ENCODE data around the gene ZNF526. TPM values are rescaled to one million over a fixed set of nuclear protein-coding genes. Genes with fewer than 3 reads are reported as not detected.

The ZNF526 gene
- total and polyA plus RNA-seq, 9 of the 15 experiments (the other 6 are each of a cell fraction or from before 2014, with no cell fraction given), result 1.3 to 17.9 (median 6.2) TPM

- TF ChIP-seq ZNF740 (CRISPR knock-in tag; IDR thresholded peaks at IDR 0.05) (no peak), ZNF740 (tag; IDR thresholded peaks at IDR 0.05) (no peak), PRPF4 (IDR thresholded peaks at IDR 0.05; ENCODE audit: insufficient read depth, low read depth, low read length, poor library complexity, severe bottlenecking) (no peak), TGIF2 (CRISPR knock-in tag; IDR thresholded peaks at IDR 0.05) (no peak), MIER1 (IDR thresholded peaks at IDR 0.05; ENCODE audit: low read depth) (no peak), C11orf30 (IDR thresholded peaks at IDR 0.05; ENCODE audit: low read depth) (no peak), ZNF561 (CRISPR knock-in tag; conservative IDR thresholded peaks at IDR 0.05) (no peak), BRCA1 (IDR thresholded peaks at IDR 0.05) (no peak), BRCA1 (CRISPR knock-in tag; IDR thresholded peaks at IDR 0.05) (no peak), HDAC6 (IDR thresholded peaks at IDR 0.05; ENCODE audit: low read depth, low read length) (no peak), SMAD4 (CRISPR knock-in tag; conservative IDR thresholded peaks at IDR 0.05) (no peak), CHD1 (IDR thresholded peaks at IDR 0.05; ENCODE audit: low read length) (no peak), DPF2 (IDR thresholded peaks at IDR 0.05) (no peak), FOXK1 (CRISPR knock-in tag; IDR thresholded peaks at IDR 0.05; ENCODE audit: borderline replicate concordance) (no peak), ZNF583 (CRISPR knock-in tag; IDR thresholded peaks at IDR 0.05) (peak; percentile 82), RFX1 (IDR thresholded peaks at IDR 0.05) (no peak), ZBTB1 (CRISPR knock-in tag; IDR thresholded peaks at IDR 0.05; ENCODE audit: borderline replicate concordance, low read depth) (0 out of 2 replicates have a peak, but pooled peaks have one; percentile 39), HBP1 (CRISPR knock-in tag; IDR thresholded peaks at IDR 0.05) (0 out of 2 replicates have a peak, but pooled peaks have one; percentile 72)
- TF ChIP-seq, protein P1, sequence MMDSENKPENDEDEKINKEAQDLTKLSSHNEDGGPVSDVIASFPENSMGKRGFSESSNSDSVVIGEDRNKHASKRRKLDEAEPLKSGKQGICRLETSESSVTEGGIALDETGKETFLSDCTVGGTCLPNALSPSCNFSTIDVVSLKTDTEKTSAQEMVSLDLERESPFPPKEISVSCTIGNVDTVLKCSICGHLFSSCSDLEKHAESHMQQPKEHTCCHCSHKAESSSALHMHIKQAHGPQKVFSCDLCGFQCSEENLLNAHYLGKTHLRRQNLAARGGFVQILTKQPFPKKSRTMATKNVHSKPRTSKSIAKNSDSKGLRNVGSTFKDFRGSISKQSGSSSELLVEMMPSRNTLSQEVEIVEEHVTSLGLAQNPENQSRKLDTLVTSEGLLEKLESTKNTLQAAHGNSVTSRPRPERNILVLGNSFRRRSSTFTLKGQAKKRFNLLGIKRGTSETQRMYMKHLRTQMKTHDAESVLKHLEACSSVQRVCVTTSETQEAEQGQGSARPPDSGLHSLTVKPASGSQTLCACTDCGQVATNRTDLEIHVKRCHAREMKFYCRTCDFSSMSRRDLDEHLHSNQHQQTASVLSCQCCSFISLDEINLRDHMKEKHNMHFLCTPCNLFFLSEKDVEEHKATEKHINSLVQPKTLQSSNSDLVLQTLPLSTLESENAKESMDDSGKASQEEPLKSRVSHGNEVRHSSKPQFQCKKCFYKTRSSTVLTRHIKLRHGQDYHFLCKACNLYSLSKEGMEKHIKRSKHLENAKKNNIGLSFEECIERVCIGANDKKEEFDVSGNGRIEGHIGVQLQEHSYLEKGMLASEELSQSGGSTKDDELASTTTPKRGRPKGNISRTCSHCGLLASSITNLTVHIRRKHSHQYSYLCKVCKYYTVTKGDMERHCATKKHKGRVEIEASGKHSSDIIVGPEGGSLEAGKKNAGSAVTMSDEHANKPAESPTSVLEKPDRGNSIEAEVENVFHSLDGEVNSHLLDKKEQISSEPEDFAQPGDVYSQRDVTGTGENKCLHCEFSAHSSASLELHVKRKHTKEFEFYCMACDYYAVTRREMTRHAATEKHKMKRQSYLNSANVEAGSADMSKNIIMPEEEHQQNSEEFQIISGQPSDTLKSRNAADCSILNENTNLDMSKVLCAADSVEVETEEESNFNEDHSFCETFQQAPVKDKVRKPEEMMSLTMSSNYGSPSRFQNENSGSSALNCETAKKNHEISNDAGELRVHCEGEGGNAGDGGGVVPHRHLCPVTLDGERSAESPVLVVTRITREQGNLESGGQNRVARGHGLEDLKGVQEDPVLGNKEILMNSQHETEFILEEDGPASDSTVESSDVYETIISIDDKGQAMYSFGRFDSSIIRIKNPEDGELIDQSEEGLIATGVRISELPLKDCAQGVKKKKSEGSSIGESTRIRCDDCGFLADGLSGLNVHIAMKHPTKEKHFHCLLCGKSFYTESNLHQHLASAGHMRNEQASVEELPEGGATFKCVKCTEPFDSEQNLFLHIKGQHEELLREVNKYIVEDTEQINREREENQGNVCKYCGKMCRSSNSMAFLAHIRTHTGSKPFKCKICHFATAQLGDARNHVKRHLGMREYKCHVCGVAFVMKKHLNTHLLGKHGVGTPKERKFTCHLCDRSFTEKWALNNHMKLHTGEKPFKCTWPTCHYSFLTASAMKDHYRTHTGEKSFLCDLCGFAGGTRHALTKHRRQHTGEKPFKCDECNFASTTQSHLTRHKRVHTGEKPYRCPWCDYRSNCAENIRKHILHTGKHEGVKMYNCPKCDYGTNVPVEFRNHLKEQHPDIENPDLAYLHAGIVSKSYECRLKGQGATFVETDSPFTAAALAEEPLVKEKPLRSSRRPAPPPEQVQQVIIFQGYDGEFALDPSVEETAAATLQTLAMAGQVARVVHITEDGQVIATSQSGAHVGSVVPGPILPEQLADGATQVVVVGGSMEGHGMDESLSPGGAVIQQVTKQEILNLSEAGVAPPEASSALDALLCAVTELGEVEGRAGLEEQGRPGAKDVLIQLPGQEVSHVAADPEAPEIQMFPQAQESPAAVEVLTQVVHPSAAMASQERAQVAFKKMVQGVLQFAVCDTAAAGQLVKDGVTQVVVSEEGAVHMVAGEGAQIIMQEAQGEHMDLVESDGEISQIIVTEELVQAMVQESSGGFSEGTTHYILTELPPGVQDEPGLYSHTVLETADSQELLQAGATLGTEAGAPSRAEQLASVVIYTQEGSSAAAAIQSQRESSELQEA (IDR thresholded peaks at IDR 0.05; ENCODE audit: low read depth), result no peak
Observed at GRCh38 chr19:42244347-42245220, 24.5 kb downstream of the ZNF526 start (continued).

All from K562 (cell line).